A673 (cell line): ENCODE data around the gene ZSCAN10.

ENCODE experiments used
- CTCF ChIP-seq: fragments of 300-800, 200-600 bp; sonication (generic); conservative IDR thresholded peaks from 2 replicates; pipeline ENCODE4 v1.5.1; 2017; ENCODE audit warnings: low read depth, mild to moderate bottlenecking, antibody characterized with exemption, low read length, moderate library complexity, mixed read lengths
- EZH2 ChIP-seq: fragments of 200-600 bp; sonication (generic); IDR thresholded peaks from 2 replicates; pipeline ENCODE4 v1.6.1; 2017; ENCODE audit warnings: borderline replicate concordance, low read depth, mild to moderate bottlenecking, mixed read lengths, antibody characterized with exemption, low read length; ENCODE audit not compliant: poor library complexity, severe bottlenecking

GRCh38 chr16:3070608-3071111, 28.4 kb downstream of the ZSCAN10 start:
- TF ChIP-seq CTCF: no peak
- TF ChIP-seq EZH2: no peak
